GM13977 (cell line): ENCODE results near the gene GOLGA6D.
"Not testable (repeated sequence)": the region's sequence is repeated elsewhere in the genome, so short reads cannot be mapped to it uniquely, and the experiment has no call there.

Experiments
- DNase-seq: peaks from one replicate; pipeline ENCODE4 v3.0.0; 2012; ENCODE audit warnings: low spot score
- CTCF ChIP-seq: IDR thresholded peaks from 2 replicates; pipeline ENCODE4 v1.5.1; 2012; ENCODE audit warnings: mild to moderate bottlenecking, control low read depth; ENCODE audit not compliant: insufficient read depth; ENCODE audit errors: extremely low read depth, missing control alignments
- in situ Hi-C: fragments of 300-500 bp; cut with MboI; formaldehyde crosslinking; loops from one replicate; pipeline ENCODE4 v1.12.0; 2022; ENCODE audit warnings: low sequenced_read_pairs, low pct_unique_long_range_greater_than_20kb, mixed read lengths, inconsistent platforms; ENCODE audit not compliant: unreplicated experiment

The GOLGA6D gene

GRCh38 chr15:75282572-75282971, at the start of gene GOLGA6D:
Gene GOLGA6D (plus strand): TSS chr15:75282835. CDS start chr15:75282876, 41 bp downstream.
- DNase-seq, in situ Hi-C loops: not testable (repeated sequence)

- peak; percentile 12 for DNase-seq
- in situ Hi-C loops: no loop called here
- TF ChIP-seq CTCF: no peak
Measured at GRCh38 chr15:75233504-75234190, 49.0 kb upstream of the GOLGA6D start.

GRCh38 chr15:75234191-75234810, 48.3 kb upstream of the GOLGA6D start:
- no peak for TF ChIP-seq CTCF
- in situ Hi-C loops: no loop called here
- DNase-seq: peak; percentile 6

- DNase-seq: peak; percentile 17
- TF ChIP-seq CTCF: no peak
- in situ Hi-C loops: no loop called here
Measured at GRCh38 chr15:75235051-75235673, 47.5 kb upstream of the GOLGA6D start.

- in situ Hi-C loops: no loop called here
- TF ChIP-seq CTCF: no peak
- DNase-seq: peak; percentile 10
Measured at GRCh38 chr15:75235760-75236729, 46.6 kb upstream of the GOLGA6D start.

- peak; percentile 2 for DNase-seq
- no peak for TF ChIP-seq CTCF
- in situ Hi-C loops: no loop called here
Measured at GRCh38 chr15:75237316-75237982, 45.2 kb upstream of the GOLGA6D start.
